GM12878 (cell line): ENCODE measurements around the gene RNASE2.
"Not testable (repeated sequence)": the region's sequence is repeated elsewhere in the genome, so short reads cannot be mapped to it uniquely, and the experiment has no call there.

ENCODE experiments used
- BRCA1 ChIP-seq: IDR thresholded peaks from 2 replicates; pipeline ENCODE4 v1.6.1; 2011; ENCODE audit warnings: low read depth, low read length, improper control_type of control experiment
- CHD2 ChIP-seq: IDR thresholded peaks from 2 replicates; pipeline ENCODE4 v1.6.1; 2011; ENCODE audit warnings: low read depth, low read length, improper control_type of control experiment, borderline replicate concordance
- CTCF ChIP-seq, 3 experiments: IDR thresholded peaks in 2 of 3; conservative IDR thresholded peaks in 1 of 3; 2 replicates each; pipeline ENCODE4 v1.5.1; 2011; ENCODE audit warnings: low read depth in 3 of 3, low read length in 3 of 3, mild to moderate bottlenecking in 3 of 3, control low read depth in 2 of 3, moderate library complexity in 2 of 3, inconsistent platforms in 1 of 3, mixed read lengths in 1 of 3; ENCODE audit not compliant: control insufficient read depth in 2 of 3, insufficient read depth in 1 of 3; ENCODE audit errors: extremely low read depth in 1 of 3
- EZH2 ChIP-seq: IDR thresholded peaks from 2 replicates; pipeline ENCODE4 v1.6.1; 2012; ENCODE audit warnings: low read depth, mild to moderate bottlenecking, control low read depth, inconsistent platforms, low read length, borderline replicate concordance; ENCODE audit not compliant: control insufficient read depth
- JUND ChIP-seq: IDR thresholded peaks from 2 replicates; pipeline ENCODE4 v1.6.1; 2012; ENCODE audit warnings: low read depth, mild to moderate bottlenecking, low read length, improper control_type of control experiment, moderate library complexity
- MTA2 ChIP-seq: fragments of 450-650 bp; IDR thresholded peaks from 2 replicates; pipeline ENCODE4 v1.6.1; 2016; ENCODE audit warnings: low read depth, mild to moderate bottlenecking, moderate library complexity
- POLR2A ChIP-seq: IDR thresholded peaks from 2 replicates; pipeline ENCODE4 v1.6.1; 2011; ENCODE audit warnings: low read depth, mild to moderate bottlenecking, low read length
- POLR2AphosphoS5 ChIP-seq: IDR thresholded peaks from 2 replicates; pipeline ENCODE4 v1.6.1; 2011; ENCODE audit warnings: mild to moderate bottlenecking, low read length, inconsistent platforms
- RB1 ChIP-seq: fragments of 450-650 bp; formaldehyde crosslinking; IDR thresholded peaks from 2 replicates; pipeline ENCODE4 v1.6.1; 2017; ENCODE audit warnings: mild to moderate bottlenecking, borderline replicate concordance
- REST ChIP-seq: IDR thresholded peaks from 2 replicates; pipeline ENCODE4 v1.6.1; 2012; ENCODE audit warnings: mild to moderate bottlenecking, low read depth, low read length
- SMC3 ChIP-seq: IDR thresholded peaks from 2 replicates; pipeline ENCODE4 v1.6.1; 2011; ENCODE audit warnings: low read length, improper control_type of control experiment, borderline replicate concordance
- YBX1 ChIP-seq: fragments of 450-650 bp; IDR thresholded peaks from 2 replicates; pipeline ENCODE4 v1.6.1; 2016; ENCODE audit warnings: antibody characterized with exemption
- TF ChIP-seq, protein P1 (sequence below): fragments of 450-650 bp; IDR thresholded peaks from 2 replicates; pipeline ENCODE4 v1.6.1; 2014; ENCODE audit warnings: mild to moderate bottlenecking
- TF ChIP-seq, protein P2 (sequence below): IDR thresholded peaks from 2 replicates; pipeline ENCODE4 v1.6.1; 2012; ENCODE audit warnings: low read length, inconsistent platforms

DNA sequence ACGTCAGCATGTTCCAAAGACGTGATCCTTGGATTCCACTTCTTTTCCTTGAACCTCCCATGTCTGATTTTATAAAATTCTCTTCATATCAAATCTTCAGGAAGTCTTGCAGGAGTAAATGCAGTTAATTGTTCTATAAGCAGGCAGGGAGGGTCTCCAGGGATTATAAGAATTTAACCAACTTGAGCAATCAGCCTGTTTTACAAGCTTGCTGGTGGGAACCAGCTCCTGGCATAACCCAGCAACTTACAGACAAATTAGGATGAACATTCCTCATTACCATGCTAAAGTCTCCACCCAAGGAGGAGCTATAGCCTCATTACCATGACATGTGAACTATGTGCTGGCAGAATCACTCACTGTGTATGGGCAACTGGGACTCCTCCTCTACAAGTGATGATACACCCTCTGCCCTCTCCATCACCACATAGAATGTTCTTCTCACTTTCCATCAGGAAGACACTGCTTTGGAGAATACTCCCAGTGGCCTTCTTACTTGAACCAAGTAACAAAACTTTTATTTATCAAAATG is 31.5 kb upstream of the RNASE2 start:
- TF ChIP-seq CTCF (IDR thresholded peaks at IDR 0.05 in 2 of 3, conservative IDR thresholded peaks at IDR 0.05 in 1 of 3; ENCODE audit: control insufficient read depth in 2 of 3, extremely low read depth in 1 of 3, insufficient read depth in 1 of 3, low read depth in 3 of 3, low read length in 3 of 3); BRCA1; YBX1; SMC3; RB1; REST; POLR2AphosphoS5; JUND; MTA2; POLR2A; EZH2; CHD2: not testable (repeated sequence)
- TF ChIP-seq, protein P1, sequence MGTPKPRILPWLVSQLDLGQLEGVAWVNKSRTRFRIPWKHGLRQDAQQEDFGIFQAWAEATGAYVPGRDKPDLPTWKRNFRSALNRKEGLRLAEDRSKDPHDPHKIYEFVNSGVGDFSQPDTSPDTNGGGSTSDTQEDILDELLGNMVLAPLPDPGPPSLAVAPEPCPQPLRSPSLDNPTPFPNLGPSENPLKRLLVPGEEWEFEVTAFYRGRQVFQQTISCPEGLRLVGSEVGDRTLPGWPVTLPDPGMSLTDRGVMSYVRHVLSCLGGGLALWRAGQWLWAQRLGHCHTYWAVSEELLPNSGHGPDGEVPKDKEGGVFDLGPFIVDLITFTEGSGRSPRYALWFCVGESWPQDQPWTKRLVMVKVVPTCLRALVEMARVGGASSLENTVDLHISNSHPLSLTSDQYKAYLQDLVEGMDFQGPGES, result not testable (repeated sequence)
- TF ChIP-seq, protein P2, sequence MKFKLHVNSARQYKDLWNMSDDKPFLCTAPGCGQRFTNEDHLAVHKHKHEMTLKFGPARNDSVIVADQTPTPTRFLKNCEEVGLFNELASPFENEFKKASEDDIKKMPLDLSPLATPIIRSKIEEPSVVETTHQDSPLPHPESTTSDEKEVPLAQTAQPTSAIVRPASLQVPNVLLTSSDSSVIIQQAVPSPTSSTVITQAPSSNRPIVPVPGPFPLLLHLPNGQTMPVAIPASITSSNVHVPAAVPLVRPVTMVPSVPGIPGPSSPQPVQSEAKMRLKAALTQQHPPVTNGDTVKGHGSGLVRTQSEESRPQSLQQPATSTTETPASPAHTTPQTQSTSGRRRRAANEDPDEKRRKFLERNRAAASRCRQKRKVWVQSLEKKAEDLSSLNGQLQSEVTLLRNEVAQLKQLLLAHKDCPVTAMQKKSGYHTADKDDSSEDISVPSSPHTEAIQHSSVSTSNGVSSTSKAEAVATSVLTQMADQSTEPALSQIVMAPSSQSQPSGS, result not testable (repeated sequence)
